Measurements from ENCODE around the gene NCLN.

Gene NCLN

DNA sequence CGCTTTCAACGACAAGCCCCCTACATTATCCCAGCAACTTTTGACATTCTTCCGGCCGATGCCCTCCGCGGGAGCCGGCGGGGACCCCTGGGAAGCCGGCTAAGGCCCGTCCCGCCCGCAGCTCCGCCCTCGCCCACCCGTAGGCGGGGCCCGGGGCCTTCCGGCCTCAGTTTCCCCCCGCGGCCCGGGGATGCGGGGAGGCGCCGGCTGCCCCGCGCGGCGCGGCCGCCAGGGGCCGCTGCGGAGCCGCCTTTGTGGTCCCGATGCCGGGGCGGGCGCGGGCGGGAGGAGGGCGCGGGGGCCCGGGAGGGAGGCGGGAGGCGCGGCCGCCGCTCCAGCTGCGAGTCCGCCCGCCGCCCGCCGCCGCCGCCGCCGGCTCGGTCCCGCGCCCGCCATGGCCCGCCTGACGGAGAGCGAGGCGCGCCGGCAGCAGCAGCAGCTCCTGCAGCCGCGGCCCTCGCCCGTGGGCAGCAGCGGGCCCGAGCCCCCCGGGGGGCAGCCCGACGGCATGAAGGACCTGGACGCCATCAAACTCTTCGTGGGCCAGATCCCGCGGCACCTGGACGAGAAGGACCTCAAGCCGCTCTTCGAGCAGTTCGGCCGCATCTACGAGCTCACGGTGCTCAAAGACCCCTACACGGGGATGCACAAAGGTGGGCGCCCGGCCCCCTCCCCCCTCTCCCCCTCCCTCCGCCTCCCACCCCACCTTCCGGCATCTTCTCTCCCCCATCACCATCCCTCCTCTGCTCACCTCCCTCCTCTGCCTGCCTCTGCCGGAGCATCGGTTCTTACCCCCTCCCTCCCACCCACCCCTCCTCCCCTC lies 38.8 kb downstream of the NCLN start, which contains the start of gene CELF5:
Gene CELF5, plus strand, starts transcription at position 316 of the 823 bp plus-strand sequence. Its CDS starts 79 bp downstream, at position 395.
- peak; percentile 41 for TF ChIP-seq CTCF (IDR thresholded peaks at IDR 0.05; ENCODE audit: insufficient read depth, missing control alignments)
- DNase-seq (ENCODE audit: insufficient read length, low spot score) (peak; percentile 81), FAIRE-seq (no peak)

DNA sequence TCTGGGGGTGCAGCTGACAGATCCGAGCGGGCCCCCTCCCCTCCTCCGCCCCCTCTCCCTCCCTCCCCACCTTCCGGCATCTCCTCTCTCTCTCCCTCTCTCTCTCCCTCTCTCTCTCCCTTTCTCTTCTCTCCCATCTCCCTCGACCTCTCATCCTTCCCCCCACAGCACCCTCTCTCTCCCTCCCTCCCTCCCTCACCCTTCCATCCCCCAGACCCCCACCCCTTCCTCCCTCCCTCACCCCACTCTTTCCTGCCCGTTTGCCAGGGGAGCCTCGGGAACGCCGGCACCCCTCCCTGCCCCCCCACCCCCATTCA lies 39.4 kb downstream of the NCLN start:
- FAIRE-seq (no peak), DNase-seq (ENCODE audit: insufficient read length, low spot score) (peak; percentile 23)
- TF ChIP-seq CTCF (IDR thresholded peaks at IDR 0.05; ENCODE audit: insufficient read depth, missing control alignments) = no peak

DNA sequence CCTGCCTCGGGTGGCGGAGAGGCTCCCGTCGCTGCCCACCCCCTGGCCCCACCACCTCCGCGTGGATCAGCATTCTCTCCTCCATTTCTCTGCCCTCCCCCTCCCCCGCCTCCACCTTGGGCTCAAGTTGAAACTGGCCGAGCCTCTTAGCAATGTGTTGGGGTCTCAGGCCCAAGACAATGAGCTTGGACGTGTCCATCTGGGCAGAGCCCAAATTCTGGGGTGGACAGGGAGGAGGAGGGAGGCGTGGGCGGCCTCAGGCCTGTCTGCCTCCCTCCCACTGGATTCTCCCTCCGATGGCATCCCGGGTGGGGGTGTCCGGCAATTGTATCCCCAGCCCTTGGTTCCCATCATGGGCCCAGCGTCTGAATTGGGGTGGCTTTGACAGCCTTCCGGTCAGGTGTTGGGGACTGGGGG lies 40.0 kb downstream of the NCLN start:
- no peak for DNase-seq (ENCODE audit: insufficient read length, low spot score)
- TF ChIP-seq CTCF (IDR thresholded peaks at IDR 0.05; ENCODE audit: insufficient read depth, missing control alignments) = no peak
- FAIRE-seq = no peak

GRCh38 chr19:3227054-3227626 lies 41.4 kb downstream of the NCLN start:
- FAIRE-seq = no peak
- DNase-seq (ENCODE audit: insufficient read length, low spot score) = no peak
- TF ChIP-seq CTCF (IDR thresholded peaks at IDR 0.05; ENCODE audit: insufficient read depth, missing control alignments) = no peak

- no peak for TF ChIP-seq CTCF (IDR thresholded peaks at IDR 0.05; ENCODE audit: insufficient read depth, missing control alignments)
- no peak for DNase-seq (ENCODE audit: insufficient read length, low spot score)
- FAIRE-seq = no peak
Observed at GRCh38 chr19:3229346-3229743, 43.6 kb downstream of the NCLN start.

DNA sequence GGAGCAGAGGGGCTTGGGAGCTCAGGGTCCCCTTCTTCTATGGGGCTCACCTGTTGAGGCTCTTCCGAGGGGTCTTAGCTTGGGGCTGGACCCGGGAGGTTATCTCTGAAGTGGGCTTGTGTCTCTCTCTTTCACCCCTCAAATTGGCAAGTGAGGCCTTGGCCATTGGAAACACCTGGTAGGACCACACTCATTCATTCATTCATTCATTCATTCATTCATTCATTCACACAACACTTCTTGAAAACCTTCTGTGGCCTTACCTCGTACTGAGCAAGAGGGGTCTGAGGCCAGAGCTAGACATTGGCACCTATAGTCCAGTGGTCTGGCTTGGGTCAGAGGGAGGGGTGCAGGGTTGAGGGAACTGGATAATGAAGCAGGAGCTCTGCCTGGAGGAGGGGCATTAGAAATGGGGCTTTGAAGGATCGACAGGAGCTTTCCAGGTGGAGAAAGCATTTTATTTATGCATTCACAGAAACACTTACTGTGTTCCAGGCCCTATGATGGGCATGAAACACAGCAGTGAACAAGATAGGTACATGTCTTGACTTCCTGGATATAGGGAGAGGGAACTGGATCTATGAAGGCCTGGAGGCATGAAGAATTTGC lies 44.3 kb downstream of the NCLN start:
- no peak for FAIRE-seq
- TF ChIP-seq CTCF (IDR thresholded peaks at IDR 0.05; ENCODE audit: insufficient read depth, missing control alignments) = no peak
- DNase-seq (ENCODE audit: insufficient read length, low spot score) = no peak

DNA sequence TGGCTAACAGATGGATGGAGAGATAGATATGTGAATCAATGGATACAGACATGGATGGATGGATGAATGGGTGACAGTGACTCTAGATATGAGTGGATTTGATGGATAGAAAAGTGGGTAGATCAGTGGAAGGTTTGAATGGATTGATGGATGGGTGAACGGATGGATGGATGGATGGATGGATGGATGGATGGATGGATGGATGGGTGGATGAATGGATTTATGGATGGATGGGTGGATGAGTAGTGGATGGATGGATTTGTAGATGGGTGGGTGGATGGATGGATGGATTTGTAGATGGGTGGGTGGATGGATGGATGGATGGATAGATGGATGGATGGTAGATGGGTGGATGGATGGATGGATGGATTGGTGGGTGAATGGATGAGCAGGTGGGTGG lies 45.6 kb downstream of the NCLN start:
- DNase-seq (ENCODE audit: insufficient read length, low spot score) (no peak), FAIRE-seq (no peak)
- TF ChIP-seq CTCF (IDR thresholded peaks at IDR 0.05; ENCODE audit: insufficient read depth, missing control alignments) = no peak
